ES-I3 (cell line): ENCODE results near the gene PNLIPRP1.
A peak's percentile ranks its signal among the peaks of the same experiment; 100 is the strongest.

Experiments used
- H3K36me3 ChIP-seq: 2 replicates; pipeline ENCODE4 v1.6.1; 2013; ENCODE audit warnings: mild to moderate bottlenecking, low read length, control low read depth, moderate library complexity; ENCODE audit not compliant: insufficient read depth
- H3K4me1 ChIP-seq: 2 replicates; pipeline ENCODE4 v1.6.1; 2013; ENCODE audit warnings: mild to moderate bottlenecking, control low read depth, low read length; ENCODE audit not compliant: insufficient read depth
- H3K9ac ChIP-seq: 2 replicates; pipeline ENCODE4 v1.6.1; 2013; ENCODE audit warnings: low read depth, mild to moderate bottlenecking, low read length, moderate library complexity
- H3K9me3 ChIP-seq: 2 replicates; pipeline ENCODE4 v1.6.1; 2013; ENCODE audit warnings: mild to moderate bottlenecking, low read length, moderate library complexity; ENCODE audit not compliant: control insufficient read depth, insufficient read depth

PNLIPRP1 gene

GRCh38 chr10:116612107-116612769, 21.5 kb downstream of the PNLIPRP1 start:
- H3K4me1 ChIP-seq: no peaks in the 10 kb centered on the region
- no peaks in the 10 kb centered on the region for H3K36me3 ChIP-seq
- H3K9me3 ChIP-seq: no peaks in the 10 kb centered on the region; the same call in none of the 2 replicates
- H3K9ac ChIP-seq: no peak overlapping the region

- no peaks in the 10 kb centered on the region; the same call in none of the 2 replicates for H3K9me3 ChIP-seq
- no peaks in the 10 kb centered on the region for H3K4me1 ChIP-seq
- H3K9ac ChIP-seq: no peak overlapping the region
- no peaks in the 10 kb centered on the region for H3K36me3 ChIP-seq
Observed at GRCh38 chr10:116613471-116613870, 22.7 kb downstream of the PNLIPRP1 start.

- Histone ChIP-seq H3K4me1 (no peaks in the 10 kb centered on the region), H3K9me3 (no peaks in the 10 kb centered on the region; the same call in none of the 2 replicates), H3K36me3 (no peaks in the 10 kb centered on the region), H3K9ac (no peak overlapping the region)
Observed at GRCh38 chr10:116614796-116615195, 24.0 kb downstream of the PNLIPRP1 start.

GRCh38 chr10:116615199-116615776, 24.5 kb downstream of the PNLIPRP1 start:
- Histone ChIP-seq H3K9ac (no peak overlapping the region), H3K36me3 (no peaks in the 10 kb centered on the region), H3K9me3 (no peaks in the 10 kb centered on the region; the same call in none of the 2 replicates), H3K4me1 (no peaks in the 10 kb centered on the region)

GRCh38 chr10:116620423-116621400, 30.0 kb downstream of the PNLIPRP1 start, which contains the start of gene PNLIPRP2:
PNLIPRP2 (plus strand) TSS chr10:116620953.
- no peak within 1 kb of the TSS for H3K9ac ChIP-seq
- no peaks in the 10 kb centered on the region for H3K4me1 ChIP-seq

GRCh38 chr10:116621476-116621875, 30.7 kb downstream of the PNLIPRP1 start:
- Histone ChIP-seq H3K4me1 (no peaks in the 10 kb centered on the region), H3K9ac (no peak overlapping the region)

More at GRCh38 chr10:116620423-116621400, 30.0 kb downstream of the PNLIPRP1 start, which contains the start of gene PNLIPRP2:
- no peaks in the 10 kb centered on the region for H3K9me3 ChIP-seq
- H3K36me3 ChIP-seq: no peaks in the 10 kb centered on the region

GRCh38 chr10:116621934-116622655, 31.3 kb downstream of the PNLIPRP1 start:
- no peak overlapping the region for H3K9ac ChIP-seq

More at GRCh38 chr10:116621476-116621875, 30.7 kb downstream of the PNLIPRP1 start:
- no peaks in the 10 kb centered on the region for H3K36me3 ChIP-seq
- H3K9me3 ChIP-seq: no peaks in the 10 kb centered on the region

GRCh38 chr10:116625845-116626244, 35.1 kb downstream of the PNLIPRP1 start:
- H3K9me3 ChIP-seq: no peaks in the 10 kb centered on the region
- H3K36me3 ChIP-seq: no peaks in the 10 kb centered on the region
- no peaks in the 10 kb centered on the region for H3K4me1 ChIP-seq
- no peak overlapping the region for H3K9ac ChIP-seq

More at GRCh38 chr10:116621934-116622655, 31.3 kb downstream of the PNLIPRP1 start:
- no peaks in the 10 kb centered on the region for H3K36me3 ChIP-seq
- H3K9me3 ChIP-seq: no peaks in the 10 kb centered on the region
- no peaks in the 10 kb centered on the region for H3K4me1 ChIP-seq

GRCh38 chr10:116626815-116627214, 36.1 kb downstream of the PNLIPRP1 start:
- H3K9ac ChIP-seq: no peak overlapping the region

GRCh38 chr10:116627386-116627933, 36.7 kb downstream of the PNLIPRP1 start:
- H3K9me3 ChIP-seq: no peaks in the 10 kb centered on the region
- H3K36me3 ChIP-seq: no peaks in the 10 kb centered on the region
- H3K9ac ChIP-seq: peak overlapping the region; percentile 54
- no peaks in the 10 kb centered on the region for H3K4me1 ChIP-seq

More at GRCh38 chr10:116626815-116627214, 36.1 kb downstream of the PNLIPRP1 start:
- H3K4me1 ChIP-seq: no peaks in the 10 kb centered on the region
- no peaks in the 10 kb centered on the region for H3K9me3 ChIP-seq
- no peaks in the 10 kb centered on the region for H3K36me3 ChIP-seq

- Histone ChIP-seq H3K9ac (no peak overlapping the region), H3K4me1 (no peaks in the 10 kb centered on the region), H3K9me3 (no peaks in the 10 kb centered on the region), H3K36me3 (no peaks in the 10 kb centered on the region)
Observed at GRCh38 chr10:116629340-116629739, 38.6 kb downstream of the PNLIPRP1 start.

GRCh38 chr10:116630020-116630419, 39.3 kb downstream of the PNLIPRP1 start:
- Histone ChIP-seq H3K4me1 (peaks cover 6% of the 10 kb centered on the region; the same call in 1 of the 2 replicates), H3K9me3 (no peaks in the 10 kb centered on the region), H3K36me3 (no peaks in the 10 kb centered on the region), H3K9ac (no peak overlapping the region)

- Histone ChIP-seq H3K9ac (no peak overlapping the region), H3K36me3 (no peaks in the 10 kb centered on the region), H3K4me1 (peaks cover 6% of the 10 kb centered on the region; the same call in 1 of the 2 replicates), H3K9me3 (no peaks in the 10 kb centered on the region)
Observed at GRCh38 chr10:116631871-116632295, 41.1 kb downstream of the PNLIPRP1 start.
